SK-N-SH treated with all-trans-retinoic acid at 6 μM for 48 hours (cell line): ENCODE measurements around the gene SIN3B.

Source experiments
- ARNTL ChIP-seq: fragments of 450-650 bp; formaldehyde crosslinking; IDR thresholded peaks from 2 replicates; pipeline ENCODE4 v1.5.0; 2020; ENCODE audit warnings: low read depth, mild to moderate bottlenecking, moderate library complexity, borderline replicate concordance
- BACH2 ChIP-seq: fragments of 250-450 bp; sonication (Bioruptor Pico); IDR thresholded peaks from 2 replicates; pipeline ENCODE4 v1.9.0; 2021; ENCODE audit warnings: mild to moderate bottlenecking, borderline replicate concordance
- ESRRG ChIP-seq: fragments of 250-450 bp; sonication (Bioruptor Pico); IDR thresholded peaks from 2 replicates; pipeline ENCODE4 v1.6.1; 2021; ENCODE audit warnings: mild to moderate bottlenecking
- ISL1 ChIP-seq: fragments of 250-450 bp; sonication (Bioruptor Pico); IDR thresholded peaks from 2 replicates; pipeline ENCODE4 v2.1.2; 2022; ENCODE audit warnings: mild to moderate bottlenecking, moderate library complexity
- PPARA ChIP-seq: fragments of 250-450 bp; sonication (Bioruptor Pico); IDR thresholded peaks from 2 replicates; pipeline ENCODE4 v1.5.0; 2020; ENCODE audit warnings: mild to moderate bottlenecking, borderline replicate concordance
- RARB ChIP-seq: fragments of 250-450 bp; sonication (Bioruptor Pico); IDR thresholded peaks from 2 replicates; pipeline ENCODE4 v1.8.0; 2021; ENCODE audit warnings: mild to moderate bottlenecking, moderate library complexity
- TOX ChIP-seq: fragments of 250-450 bp; sonication (Bioruptor Pico); IDR thresholded peaks from 2 replicates; pipeline ENCODE4 v1.8.0; 2021; ENCODE audit warnings: mild to moderate bottlenecking, moderate library complexity, borderline replicate concordance
- TF ChIP-seq, protein P1 (sequence below): fragments of 250-450 bp; sonication (Bioruptor Pico); IDR thresholded peaks from 2 replicates; pipeline ENCODE4 v1.5.1; 2020; ENCODE audit warnings: low read depth, mild to moderate bottlenecking, moderate library complexity
- TF ChIP-seq, protein P2 (sequence below): fragments of 250-450 bp; sonication (Bioruptor Pico); IDR thresholded peaks from 2 replicates; pipeline ENCODE4 v1.8.0; 2020; ENCODE audit warnings: mild to moderate bottlenecking, moderate library complexity, borderline replicate concordance

DNA sequence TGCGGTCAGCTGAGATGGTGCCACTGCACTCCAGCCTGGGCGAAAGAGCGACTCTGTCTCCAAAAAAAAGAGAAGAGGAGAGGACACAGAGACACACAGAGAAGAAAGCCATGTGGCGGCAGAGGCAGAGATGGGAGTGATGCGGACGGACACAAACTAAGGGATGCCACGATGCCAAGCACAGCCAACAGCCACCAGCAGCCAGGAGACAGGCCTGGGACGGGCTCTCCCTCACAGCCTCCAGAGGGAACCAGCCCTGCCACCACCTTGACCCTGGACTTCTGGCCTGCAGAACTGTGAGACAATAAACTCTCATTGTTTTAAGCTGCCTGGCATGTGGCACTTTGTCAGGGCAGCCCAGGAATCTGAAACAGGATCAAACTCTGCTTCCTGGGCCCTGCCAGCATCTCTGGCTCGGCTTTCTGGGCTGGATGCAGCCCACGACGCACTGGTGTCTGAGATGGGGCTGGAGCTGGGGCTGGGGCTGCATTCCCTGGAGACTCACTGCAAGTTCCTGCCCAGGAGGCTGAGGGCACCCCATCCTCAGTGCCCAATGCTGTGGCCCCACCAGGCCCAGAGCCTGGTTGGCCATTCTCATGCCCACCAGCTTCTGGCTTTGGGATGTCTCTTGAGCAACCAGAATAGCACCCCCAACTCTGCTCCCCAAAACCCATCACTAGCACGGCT is 62.6 kb downstream of the SIN3B start:
- TF ChIP-seq, protein P1, sequence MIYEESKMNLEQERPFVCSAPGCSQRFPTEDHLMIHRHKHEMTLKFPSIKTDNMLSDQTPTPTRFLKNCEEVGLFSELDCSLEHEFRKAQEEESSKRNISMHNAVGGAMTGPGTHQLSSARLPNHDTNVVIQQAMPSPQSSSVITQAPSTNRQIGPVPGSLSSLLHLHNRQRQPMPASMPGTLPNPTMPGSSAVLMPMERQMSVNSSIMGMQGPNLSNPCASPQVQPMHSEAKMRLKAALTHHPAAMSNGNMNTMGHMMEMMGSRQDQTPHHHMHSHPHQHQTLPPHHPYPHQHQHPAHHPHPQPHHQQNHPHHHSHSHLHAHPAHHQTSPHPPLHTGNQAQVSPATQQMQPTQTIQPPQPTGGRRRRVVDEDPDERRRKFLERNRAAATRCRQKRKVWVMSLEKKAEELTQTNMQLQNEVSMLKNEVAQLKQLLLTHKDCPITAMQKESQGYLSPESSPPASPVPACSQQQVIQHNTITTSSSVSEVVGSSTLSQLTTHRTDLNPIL = no peak
- TF ChIP-seq, protein P2, sequence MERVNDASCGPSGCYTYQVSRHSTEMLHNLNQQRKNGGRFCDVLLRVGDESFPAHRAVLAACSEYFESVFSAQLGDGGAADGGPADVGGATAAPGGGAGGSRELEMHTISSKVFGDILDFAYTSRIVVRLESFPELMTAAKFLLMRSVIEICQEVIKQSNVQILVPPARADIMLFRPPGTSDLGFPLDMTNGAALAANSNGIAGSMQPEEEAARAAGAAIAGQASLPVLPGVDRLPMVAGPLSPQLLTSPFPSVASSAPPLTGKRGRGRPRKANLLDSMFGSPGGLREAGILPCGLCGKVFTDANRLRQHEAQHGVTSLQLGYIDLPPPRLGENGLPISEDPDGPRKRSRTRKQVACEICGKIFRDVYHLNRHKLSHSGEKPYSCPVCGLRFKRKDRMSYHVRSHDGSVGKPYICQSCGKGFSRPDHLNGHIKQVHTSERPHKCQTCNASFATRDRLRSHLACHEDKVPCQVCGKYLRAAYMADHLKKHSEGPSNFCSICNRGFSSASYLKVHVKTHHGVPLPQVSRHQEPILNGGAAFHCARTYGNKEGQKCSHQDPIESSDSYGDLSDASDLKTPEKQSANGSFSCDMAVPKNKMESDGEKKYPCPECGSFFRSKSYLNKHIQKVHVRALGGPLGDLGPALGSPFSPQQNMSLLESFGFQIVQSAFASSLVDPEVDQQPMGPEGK = no peak
- TF ChIP-seq RARB (no peak), ESRRG (CRISPR knock-in tag) (no peak), PPARA (CRISPR knock-in tag) (no peak), ISL1 (CRISPR knock-in tag) (no peak), TOX (CRISPR knock-in tag) (no peak), BACH2 (CRISPR knock-in tag) (no peak), ARNTL (no peak)
